ENCODE data around the gene SERF2.

- TF ChIP-seq CTCF (conservative IDR thresholded peaks at IDR 0.05 in 1 of 2, IDR thresholded peaks at IDR 0.05 in 1 of 2; ENCODE audit: extremely low read depth in 1 of 2, insufficient read depth in 1 of 2, low read depth in 1 of 2, low read length in 2 of 2) = no peak
- TF ChIP-seq EZH2 (IDR thresholded peaks at IDR 0.05; ENCODE audit: borderline replicate concordance, low read length) = no peak
Observed at GRCh38 chr15:43799945-43800285, 7.8 kb downstream of the SERF2 start, which contains the start of gene SERINC4.
